ENCODE measurements around the gene SLC39A3. TPM values are rescaled to one million over a fixed set of nuclear protein-coding genes. Genes with fewer than 3 reads are reported as not detected.

SLC39A3 gene
- total RNA-seq, 1 experiment from 2014 or later, result 46.6 TPM

DNA sequence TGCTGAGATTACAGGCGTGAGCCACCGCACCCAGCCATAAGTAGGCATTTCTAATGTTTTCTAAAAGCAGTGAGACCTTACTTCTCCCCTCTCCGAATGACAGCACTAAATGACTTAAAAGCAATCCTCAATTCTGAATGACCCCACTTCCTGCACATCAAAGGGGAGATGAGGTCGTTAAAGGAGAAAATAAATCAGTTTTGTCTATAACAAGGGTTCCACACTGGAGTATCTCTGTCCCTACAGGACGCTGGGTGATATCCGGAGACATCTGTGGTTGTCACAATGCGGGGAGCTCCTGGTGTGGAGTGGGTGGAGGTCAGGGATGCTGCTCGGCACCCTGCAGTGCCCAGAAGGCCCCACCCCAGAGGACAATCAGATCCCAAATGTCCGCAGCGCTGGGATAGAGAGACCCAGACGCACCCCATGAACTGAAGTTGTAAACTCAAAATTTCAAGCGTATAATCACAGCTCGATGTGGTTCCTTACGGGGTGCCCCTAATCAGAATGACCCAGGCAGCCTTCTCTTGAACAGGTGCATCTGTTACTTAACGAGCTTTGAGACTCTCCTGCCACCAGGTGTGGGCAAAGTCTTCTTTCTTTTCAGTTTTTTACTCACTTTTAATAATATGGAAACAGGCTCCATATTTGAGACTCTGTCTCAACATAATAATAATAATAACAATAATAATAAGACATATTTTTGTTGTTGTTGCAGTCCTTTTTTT lies 40.2 kb downstream of the SLC39A3 start:
- no TSS peak for BruUV-seq (replicated peaks)
- ATAC-seq (no peak), DNase-seq (ENCODE audit: low read depth, low spot score) (no peak)
- CTCF ChIA-PET, result no interaction called here
- intact Hi-C loops (cut with micrococcal nuclease; ENCODE audit: unreplicated experiment), result no loop called here
- TF ChIP-seq SIN3A (IDR thresholded peaks at IDR 0.05; ENCODE audit: borderline replicate concordance, insufficient read depth, low read depth, low read length), result no peak
- in situ Hi-C loops (cut with HindIII; ENCODE audit: low pct_unique_long_range_greater_than_20kb, low sequenced_read_pairs), result no loop called here
- Histone ChIP-seq H3K27ac (ENCODE audit: low read length) (no peak overlapping the region), H3K4me3 (ENCODE audit: low read depth in 2 of 2, low read length in 2 of 2) (no peak overlapping the region), H3K27me3 (ENCODE audit: control insufficient read depth, insufficient read depth, low read length) (no peaks in the 10 kb centered on the region), H3K9me3 (ENCODE audit: control insufficient read depth, insufficient read depth, low read depth, low read length) (no peaks in the 10 kb centered on the region), H3K36me3 (ENCODE audit: control insufficient read depth, insufficient read depth, low read length) (no peaks in the 10 kb centered on the region), H3K4me1 (ENCODE audit: control insufficient read depth, insufficient read depth, low read length) (peaks cover 3% of the 10 kb centered on the region; the same call in 1 of the 2 replicates)
- POLR2A ChIA-PET, result no interaction called here

DNA sequence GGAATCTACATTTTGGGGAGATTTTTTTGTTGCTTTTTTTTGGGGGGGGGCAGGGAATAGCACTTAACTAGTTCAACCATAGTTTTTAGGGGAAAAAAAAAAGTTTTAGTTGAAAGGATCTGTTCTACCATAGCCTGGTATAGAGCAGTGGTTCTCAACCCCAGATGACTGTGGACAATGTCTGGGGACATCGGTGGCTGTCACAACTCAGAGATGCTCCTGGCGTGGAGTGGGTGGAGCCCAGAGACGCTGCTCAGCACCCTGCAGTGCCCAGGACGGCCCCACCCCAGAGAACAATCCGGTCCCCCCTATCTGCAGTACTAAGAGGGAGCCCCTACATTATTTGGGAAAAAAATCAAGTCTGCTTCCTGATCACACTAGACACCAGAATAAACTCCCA lies 45.6 kb downstream of the SLC39A3 start:
- CTCF ChIA-PET, result no interaction called here
- Histone ChIP-seq H3K9me3 (ENCODE audit: control insufficient read depth, insufficient read depth, low read depth, low read length) (no peaks in the 10 kb centered on the region), H3K27ac (ENCODE audit: low read length) (no peak overlapping the region), H3K4me1 (ENCODE audit: control insufficient read depth, insufficient read depth, low read length) (no peaks in the 10 kb centered on the region; the same call in 1 of the 2 replicates), H3K27me3 (ENCODE audit: control insufficient read depth, insufficient read depth, low read length) (no peaks in the 10 kb centered on the region), H3K4me3 (ENCODE audit: low read depth in 2 of 2, low read length in 2 of 2) (no peak overlapping the region), H3K36me3 (ENCODE audit: control insufficient read depth, insufficient read depth, low read length) (no peaks in the 10 kb centered on the region)
- no TSS peak for BruUV-seq (replicated peaks)
- POLR2A ChIA-PET, result no interaction called here
- in situ Hi-C loops (cut with HindIII; ENCODE audit: low pct_unique_long_range_greater_than_20kb, low sequenced_read_pairs), result no loop called here
- intact Hi-C loops (cut with micrococcal nuclease; ENCODE audit: unreplicated experiment), result no loop called here
- TF ChIP-seq SIN3A (IDR thresholded peaks at IDR 0.05; ENCODE audit: borderline replicate concordance, insufficient read depth, low read depth, low read length), result no peak
- ATAC-seq (no peak), DNase-seq (ENCODE audit: low read depth, low spot score) (no peak)

DNA sequence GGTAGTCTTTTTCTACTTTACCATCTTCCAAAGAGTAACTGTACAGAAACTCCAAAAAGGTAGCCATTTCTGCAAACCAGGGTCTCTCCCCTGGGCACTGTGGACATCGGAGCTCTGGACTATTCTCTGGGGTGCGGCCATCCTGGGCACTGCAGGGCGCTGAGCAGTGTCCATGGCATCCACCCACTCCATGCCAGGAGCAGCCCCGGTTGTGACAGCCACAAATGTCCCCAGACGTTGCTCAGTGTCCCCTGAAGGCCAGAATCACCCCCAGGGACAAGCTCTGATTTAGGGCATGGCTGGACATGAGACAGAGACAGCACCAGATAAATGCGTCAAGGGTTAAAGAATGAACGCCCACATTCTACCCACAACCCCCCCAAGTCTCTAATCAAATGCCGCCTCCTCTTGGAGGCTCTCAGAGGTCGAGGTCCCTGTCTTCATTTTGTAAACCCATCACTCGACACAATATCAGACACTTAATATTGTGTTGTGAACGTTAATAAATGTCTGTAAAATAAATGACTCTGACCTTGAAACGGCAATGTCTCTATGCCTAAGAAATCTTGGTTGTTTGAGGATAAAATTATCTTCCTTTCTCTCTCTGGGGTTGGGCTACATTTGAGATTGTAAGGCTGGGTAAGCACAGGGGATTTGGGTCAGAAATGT lies 46.2 kb downstream of the SLC39A3 start:
- DNase-seq (ENCODE audit: low read depth, low spot score), result no peak
- H3K9me3 ChIP-seq (ENCODE audit: control insufficient read depth, insufficient read depth, low read depth, low read length), result no peaks in the 10 kb centered on the region
- POLR2A ChIA-PET, result no interaction called here
- no peak overlapping the region for H3K4me3 ChIP-seq (ENCODE audit: low read depth in 2 of 2, low read length in 2 of 2)
- no peak for ATAC-seq
- no peaks in the 10 kb centered on the region for H3K27me3 ChIP-seq (ENCODE audit: control insufficient read depth, insufficient read depth, low read length)
- TF ChIP-seq POLR2AphosphoS5 (IDR thresholded peaks at IDR 0.05; ENCODE audit: low read depth, low read length), result no peak
- TF ChIP-seq, protein P1, sequence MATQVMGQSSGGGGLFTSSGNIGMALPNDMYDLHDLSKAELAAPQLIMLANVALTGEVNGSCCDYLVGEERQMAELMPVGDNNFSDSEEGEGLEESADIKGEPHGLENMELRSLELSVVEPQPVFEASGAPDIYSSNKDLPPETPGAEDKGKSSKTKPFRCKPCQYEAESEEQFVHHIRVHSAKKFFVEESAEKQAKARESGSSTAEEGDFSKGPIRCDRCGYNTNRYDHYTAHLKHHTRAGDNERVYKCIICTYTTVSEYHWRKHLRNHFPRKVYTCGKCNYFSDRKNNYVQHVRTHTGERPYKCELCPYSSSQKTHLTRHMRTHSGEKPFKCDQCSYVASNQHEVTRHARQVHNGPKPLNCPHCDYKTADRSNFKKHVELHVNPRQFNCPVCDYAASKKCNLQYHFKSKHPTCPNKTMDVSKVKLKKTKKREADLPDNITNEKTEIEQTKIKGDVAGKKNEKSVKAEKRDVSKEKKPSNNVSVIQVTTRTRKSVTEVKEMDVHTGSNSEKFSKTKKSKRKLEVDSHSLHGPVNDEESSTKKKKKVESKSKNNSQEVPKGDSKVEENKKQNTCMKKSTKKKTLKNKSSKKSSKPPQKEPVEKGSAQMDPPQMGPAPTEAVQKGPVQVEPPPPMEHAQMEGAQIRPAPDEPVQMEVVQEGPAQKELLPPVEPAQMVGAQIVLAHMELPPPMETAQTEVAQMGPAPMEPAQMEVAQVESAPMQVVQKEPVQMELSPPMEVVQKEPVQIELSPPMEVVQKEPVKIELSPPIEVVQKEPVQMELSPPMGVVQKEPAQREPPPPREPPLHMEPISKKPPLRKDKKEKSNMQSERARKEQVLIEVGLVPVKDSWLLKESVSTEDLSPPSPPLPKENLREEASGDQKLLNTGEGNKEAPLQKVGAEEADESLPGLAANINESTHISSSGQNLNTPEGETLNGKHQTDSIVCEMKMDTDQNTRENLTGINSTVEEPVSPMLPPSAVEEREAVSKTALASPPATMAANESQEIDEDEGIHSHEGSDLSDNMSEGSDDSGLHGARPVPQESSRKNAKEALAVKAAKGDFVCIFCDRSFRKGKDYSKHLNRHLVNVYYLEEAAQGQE (IDR thresholded peaks at IDR 0.05; ENCODE audit: insufficient read depth in 1 of 2, low read depth in 2 of 2, low read length in 1 of 2), result no peak
- no peak for TF ChIP-seq SIN3A (IDR thresholded peaks at IDR 0.05; ENCODE audit: borderline replicate concordance, insufficient read depth, low read depth, low read length)
- no peak for TF ChIP-seq TCF7L2 (IDR thresholded peaks at IDR 0.05; ENCODE audit: low read depth, low read length)
- TF ChIP-seq, protein P2, sequence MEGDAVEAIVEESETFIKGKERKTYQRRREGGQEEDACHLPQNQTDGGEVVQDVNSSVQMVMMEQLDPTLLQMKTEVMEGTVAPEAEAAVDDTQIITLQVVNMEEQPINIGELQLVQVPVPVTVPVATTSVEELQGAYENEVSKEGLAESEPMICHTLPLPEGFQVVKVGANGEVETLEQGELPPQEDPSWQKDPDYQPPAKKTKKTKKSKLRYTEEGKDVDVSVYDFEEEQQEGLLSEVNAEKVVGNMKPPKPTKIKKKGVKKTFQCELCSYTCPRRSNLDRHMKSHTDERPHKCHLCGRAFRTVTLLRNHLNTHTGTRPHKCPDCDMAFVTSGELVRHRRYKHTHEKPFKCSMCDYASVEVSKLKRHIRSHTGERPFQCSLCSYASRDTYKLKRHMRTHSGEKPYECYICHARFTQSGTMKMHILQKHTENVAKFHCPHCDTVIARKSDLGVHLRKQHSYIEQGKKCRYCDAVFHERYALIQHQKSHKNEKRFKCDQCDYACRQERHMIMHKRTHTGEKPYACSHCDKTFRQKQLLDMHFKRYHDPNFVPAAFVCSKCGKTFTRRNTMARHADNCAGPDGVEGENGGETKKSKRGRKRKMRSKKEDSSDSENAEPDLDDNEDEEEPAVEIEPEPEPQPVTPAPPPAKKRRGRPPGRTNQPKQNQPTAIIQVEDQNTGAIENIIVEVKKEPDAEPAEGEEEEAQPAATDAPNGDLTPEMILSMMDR (IDR thresholded peaks at IDR 0.05), result no peak
- in situ Hi-C loops (cut with HindIII; ENCODE audit: low pct_unique_long_range_greater_than_20kb, low sequenced_read_pairs), result no loop called here
- no peaks in the 10 kb centered on the region; the same call in 1 of the 2 replicates for H3K4me1 ChIP-seq (ENCODE audit: control insufficient read depth, insufficient read depth, low read length)
- CTCF ChIA-PET, result no interaction called here
- H3K27ac ChIP-seq (ENCODE audit: low read length), result no peak overlapping the region
- no peaks in the 10 kb centered on the region for H3K36me3 ChIP-seq (ENCODE audit: control insufficient read depth, insufficient read depth, low read length)
- BruUV-seq (replicated peaks), result no TSS peak
- intact Hi-C loops (cut with micrococcal nuclease; ENCODE audit: unreplicated experiment), result no loop called here
